Measurements from ENCODE around the gene PHLDB1.

DNA sequence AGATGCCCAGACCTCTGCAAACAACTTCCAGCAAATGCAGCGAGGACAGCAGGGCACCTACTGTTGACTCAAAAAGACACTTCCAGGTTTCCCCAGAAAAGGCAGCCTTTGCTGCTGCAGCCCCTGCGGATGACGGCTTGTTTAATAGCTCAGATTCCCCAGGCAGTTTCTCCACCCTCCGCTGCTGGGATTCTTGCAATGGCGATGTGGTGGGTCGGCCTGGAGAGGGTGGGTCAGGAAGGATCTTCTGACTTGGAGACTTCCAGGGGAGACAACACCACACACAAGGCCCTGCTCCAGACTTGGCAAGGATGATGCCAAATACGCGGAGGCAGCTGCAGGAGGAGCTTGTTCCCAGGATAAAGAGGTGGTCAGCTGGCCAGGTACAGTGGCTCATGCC lies 89.9 kb downstream of the PHLDB1 start:
- TF ChIP-seq CTCF (IDR thresholded peaks at IDR 0.05): no peak
- no peak for TF ChIP-seq POLR2A (IDR thresholded peaks at IDR 0.05)
- TF ChIP-seq POLR2AphosphoS5 (IDR thresholded peaks at IDR 0.05): no peak

Data from breast epithelium (tissue), 3 donors.